Measurements from ENCODE around the gene CLRN3.

CLRN3 gene

DNA sequence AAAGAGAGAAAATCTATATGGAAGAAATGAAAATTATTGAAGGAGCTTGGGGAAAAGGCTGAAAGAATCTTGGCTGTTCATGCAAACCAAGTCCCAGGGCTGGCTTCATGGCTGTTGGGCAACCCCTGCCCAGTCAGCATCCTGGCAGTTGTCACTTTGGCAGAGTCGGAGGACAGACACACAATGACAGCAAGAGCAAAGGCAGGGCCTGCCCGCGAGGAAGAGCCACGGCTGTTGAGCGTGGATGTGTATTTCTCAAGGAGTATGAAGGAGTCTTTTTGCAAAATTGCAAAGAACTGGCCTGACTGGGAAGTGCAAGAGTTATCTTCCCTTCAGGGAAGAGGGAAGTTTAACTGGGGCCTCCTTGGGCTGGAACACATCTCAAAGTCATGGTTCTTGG, 25.8 kb upstream of the CLRN3 start:
- DNase-seq: no peak

DNA sequence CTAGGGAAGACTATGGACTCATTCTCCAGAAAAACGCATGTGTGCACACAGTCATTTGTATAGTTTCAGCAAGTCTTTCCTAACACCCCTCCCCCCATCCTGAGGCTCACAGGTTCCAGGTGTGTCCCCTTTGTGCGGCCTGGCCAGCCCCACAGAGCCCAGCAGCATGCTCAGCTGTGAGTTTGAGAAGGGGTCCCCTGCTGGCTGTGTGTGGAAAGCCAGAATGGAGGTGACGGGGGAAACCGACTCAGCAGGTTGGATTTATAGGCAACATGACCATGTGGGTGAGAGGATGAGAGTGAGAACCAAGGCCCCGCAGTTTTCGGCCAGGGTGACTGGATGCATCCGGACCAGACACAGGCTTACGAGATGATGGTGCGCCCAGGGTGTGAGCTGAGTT, 24.1 kb upstream of the CLRN3 start:
- no peak for DNase-seq

DNA sequence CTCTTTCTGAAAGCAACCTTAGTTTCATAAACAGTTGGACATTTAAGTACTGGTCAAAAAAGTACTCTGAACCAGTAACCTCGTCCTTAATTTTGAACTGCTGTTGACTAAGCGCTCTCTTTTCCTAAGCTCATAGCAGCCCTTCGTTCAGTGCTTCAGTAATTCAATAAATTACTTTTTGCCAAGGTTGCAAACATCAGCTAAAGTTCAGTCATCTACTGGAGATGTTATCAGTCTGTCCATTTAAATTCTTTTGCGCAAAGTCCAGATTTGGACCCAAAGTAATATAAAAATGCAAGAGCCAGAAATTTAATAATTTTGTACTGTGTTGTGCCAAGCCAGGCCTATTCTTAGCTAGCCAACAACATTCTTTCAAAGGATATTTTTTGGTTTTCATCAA, 22.6 kb upstream of the CLRN3 start:
- DNase-seq: no peak

DNA sequence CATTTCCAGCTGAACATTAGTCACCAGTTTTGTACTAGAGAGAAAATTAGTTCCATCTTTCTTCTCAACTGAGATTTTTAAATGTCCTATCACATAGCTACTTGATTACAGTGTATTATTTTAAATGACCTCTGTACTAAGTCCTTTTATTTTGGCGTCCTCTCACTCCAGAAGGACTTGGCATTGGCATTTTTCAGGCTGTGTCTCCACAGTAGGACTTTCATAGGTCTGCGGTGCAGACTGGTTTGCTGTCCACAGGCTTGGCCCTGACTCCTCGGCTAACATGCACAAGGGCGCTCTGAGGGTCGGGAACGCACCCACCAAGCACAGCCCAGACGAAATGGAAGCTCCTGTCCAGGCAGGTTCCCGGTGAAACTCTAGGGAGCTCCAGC, 20.6 kb upstream of the CLRN3 start:
- no peak for DNase-seq

DNA sequence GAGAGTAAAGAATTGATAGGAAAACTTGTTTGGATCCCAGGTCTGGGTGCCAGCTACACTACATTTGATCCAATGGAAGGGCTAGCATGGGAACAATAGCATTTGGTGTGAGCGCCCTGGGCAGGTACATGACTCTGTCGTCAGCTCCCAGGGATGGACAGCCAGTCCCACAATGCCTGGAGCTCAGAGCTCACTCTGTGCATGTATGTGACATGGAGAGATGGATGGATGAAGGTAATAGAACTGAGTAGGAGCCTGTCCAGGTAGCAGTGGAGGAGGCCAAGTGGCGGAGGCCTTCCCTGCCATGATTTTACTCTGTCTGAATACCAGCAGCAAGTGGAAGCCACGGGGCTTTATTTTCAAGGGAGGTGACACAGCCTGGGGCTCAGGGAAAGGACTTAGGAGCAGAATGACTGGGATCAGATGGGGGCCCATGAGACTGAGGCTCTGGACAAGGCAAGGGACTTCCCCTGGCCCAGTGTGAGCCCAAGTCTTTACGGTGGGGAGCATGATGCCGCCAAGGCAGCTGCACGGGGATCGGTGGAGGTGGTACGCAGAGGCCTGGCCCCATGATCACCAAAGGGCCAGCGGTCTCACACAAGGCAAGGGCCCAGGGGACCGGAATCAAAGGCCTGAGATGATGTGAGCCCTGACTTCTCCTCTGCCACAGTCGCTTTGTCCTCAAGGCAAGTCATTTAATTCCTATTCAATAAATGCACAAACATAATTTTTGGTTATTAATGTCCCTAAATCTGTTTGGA, 20.0 kb upstream of the CLRN3 start:
- no peak for DNase-seq

DNA sequence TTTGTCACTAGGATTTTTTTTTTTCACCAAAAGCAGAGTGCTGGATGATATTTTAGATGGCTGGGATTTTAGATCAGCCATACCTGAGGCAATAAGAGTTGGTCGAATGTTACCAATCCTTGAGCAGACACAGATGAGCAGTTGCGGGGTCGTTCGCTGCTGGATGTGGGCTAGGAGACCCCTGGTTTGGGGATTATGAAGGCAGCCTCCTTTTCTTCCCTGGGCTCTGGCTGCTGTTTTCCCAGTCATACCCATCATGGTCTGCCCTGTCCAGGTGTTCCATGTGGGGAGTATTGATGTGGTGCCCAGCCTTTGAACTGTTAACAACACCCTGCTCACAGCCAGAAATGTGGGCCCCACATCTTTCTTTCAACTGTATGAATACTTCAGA, 19.1 kb upstream of the CLRN3 start:
- no peak for DNase-seq

DNA sequence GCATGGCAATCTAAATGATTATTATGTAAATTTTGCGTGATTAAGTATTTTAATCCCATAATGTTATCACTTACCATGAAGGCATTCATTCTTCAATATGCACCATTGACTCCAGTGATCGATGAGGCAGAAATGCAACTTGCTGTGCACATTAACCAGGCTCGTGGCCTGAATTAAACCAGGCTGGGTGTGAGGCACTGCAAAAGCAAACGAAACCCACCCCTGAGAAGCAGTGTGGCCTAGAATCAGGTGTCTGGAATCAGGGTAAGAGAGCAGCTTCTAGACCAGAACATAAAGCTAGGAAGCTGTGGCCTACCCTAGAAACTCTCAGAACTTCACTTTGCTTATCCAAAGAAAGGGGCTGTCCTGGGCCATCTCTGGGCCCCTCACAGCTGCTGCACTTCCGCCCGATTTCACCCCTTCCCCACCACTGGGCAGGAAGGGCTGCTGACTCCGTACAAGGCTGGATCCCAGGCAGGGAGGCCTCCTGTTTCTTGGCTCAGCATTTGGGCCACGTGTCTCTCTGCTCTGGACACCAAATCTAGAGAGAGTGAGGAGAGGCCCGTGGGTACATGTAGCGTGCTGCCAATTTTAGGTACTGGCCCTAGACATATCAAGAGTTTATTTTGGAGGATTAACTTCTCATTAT, 18.6 kb upstream of the CLRN3 start:
- DNase-seq: no peak

DNA sequence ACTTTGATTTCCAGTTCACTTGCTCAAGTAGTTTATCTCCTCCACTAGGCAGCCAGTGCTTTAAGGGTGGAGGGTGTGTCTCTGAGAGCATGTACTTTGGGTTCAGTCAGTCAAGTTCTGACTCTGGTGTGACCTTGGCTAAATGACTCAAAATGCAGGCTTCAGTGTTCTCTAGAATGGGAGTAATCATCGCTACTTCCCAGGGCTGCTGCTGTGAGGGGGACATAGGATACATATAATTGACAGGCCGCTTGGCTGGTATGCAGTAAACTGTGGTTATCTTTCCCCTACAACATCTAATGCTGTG, 17.7 kb upstream of the CLRN3 start:
- no peak for DNase-seq

DNA sequence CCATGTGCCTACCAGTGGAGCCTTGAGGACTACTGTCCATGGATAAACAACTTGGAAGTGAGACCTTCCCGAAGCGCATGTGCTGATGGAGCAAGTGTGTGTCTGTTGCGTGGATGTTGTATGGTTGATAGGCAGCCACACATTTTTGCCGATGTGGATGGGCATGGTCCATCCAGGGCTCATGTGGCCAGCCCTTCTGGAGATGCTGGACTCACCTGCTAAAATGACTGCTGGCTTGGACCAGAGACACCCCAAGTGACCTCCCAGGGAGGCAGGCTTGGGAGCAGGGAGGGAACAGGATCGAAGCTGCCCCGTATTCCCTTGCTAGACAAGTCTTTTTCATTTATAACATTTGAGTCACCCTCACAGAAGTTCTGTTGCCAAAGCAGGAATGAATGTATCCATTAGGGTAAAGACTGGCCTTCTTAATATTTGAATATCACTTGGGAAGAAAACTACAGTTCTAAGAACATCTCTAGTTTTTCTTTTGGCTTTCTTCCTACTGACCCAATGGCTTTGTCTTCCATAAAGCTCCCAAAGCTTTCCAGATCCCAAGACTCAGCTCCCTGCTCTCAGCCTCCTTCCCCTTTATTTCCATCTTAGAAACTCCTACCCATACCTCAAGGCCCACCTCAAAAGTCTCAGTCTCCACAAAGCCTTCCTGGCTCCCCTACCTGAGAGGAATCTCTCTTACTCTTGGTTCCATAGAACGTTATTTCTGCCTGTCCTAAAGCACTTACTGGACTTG, 17.1 kb upstream of the CLRN3 start:
- no peak for DNase-seq

DNA sequence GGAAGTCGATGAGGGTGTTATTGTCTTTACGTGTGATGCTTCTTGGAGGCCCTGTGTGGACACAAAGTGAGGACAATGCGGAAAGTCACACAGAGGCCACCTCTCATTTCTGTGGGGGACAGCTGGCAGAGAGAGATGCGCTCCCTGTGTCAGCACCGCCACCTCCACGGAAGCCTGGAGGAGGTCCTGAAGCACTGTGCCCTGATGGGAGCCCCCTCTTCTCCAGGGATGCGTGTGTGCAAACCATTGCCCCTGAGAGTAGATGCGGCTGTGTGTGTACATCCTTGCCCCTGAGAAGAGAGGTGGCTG, 16.2 kb upstream of the CLRN3 start:
- DNase-seq: no peak

DNA sequence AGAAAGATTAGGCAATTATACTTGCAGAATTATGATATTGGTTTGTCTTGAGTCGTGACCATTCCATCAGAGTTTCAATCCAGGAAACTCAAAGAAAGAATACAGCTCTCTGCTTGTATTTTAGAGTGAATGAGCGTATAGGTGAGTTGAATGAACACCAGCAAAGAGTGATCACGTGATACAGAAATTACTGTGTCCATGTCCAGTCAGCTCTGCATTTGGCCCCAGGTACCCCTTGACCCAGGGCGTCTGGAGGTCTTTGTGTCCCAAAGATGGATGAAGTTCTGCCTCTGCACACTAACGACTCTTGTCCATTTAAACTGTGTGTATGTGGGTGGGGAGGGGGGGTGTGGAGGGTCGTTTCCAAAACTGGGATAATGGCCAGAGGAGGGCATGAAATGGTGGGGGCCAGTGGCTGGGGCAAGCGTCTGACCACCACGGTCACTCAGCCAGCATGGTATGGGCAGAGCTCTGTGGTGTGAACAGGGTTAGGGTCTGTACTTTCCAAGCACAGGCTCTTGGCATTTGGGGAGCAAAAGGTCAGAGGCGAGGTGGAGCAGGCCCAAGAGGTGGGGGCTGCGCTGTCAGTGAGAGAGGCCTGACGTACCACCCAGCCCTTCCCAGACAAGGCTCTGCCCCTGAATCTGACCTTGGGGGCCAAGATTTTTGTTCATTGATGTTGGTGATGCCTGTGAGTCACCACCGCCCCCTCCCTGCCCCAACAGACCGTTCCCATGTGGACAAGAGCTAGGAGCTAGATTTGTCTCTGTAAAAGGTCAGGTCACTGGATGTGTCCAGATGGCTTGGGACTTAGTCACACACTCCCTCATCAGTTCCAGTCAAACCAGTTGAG, 15.6 kb upstream of the CLRN3 start:
- no peak for DNase-seq

DNA sequence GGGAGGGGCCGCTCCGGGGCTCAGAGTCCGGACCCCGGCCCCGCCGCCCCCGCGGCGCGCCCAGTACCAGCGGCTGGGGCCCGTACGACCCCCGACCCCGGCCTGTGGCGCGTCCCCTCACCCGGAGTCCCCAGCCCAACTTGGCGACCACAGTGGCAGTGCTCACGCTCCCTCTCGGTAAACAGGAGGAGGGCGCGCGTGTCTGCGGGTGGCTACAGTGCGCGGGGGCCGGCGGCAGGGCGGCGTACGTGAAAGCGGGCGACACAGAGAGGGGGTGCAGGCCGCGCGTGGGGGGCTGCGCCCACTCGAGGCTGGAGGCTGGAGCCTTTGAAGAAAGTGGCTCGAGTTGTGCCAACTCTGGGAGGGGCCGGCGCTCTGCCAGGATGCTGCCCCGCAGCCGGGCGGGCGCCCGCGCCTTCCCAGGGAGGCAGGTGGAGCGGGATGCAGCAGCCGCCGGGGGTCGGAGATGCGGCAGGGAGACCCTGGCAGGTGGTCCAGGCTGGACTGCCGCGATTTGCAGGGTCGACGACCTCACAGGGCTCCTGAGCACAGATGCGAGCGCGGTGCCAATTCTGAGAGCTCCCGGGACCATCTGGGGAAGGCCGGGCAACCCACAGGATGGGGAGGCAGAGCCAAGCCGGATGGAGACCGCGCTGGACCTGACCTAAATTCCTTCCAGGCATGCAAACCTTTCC, 14.8 kb upstream of the CLRN3 start:
- DNase-seq: no peak

DNA sequence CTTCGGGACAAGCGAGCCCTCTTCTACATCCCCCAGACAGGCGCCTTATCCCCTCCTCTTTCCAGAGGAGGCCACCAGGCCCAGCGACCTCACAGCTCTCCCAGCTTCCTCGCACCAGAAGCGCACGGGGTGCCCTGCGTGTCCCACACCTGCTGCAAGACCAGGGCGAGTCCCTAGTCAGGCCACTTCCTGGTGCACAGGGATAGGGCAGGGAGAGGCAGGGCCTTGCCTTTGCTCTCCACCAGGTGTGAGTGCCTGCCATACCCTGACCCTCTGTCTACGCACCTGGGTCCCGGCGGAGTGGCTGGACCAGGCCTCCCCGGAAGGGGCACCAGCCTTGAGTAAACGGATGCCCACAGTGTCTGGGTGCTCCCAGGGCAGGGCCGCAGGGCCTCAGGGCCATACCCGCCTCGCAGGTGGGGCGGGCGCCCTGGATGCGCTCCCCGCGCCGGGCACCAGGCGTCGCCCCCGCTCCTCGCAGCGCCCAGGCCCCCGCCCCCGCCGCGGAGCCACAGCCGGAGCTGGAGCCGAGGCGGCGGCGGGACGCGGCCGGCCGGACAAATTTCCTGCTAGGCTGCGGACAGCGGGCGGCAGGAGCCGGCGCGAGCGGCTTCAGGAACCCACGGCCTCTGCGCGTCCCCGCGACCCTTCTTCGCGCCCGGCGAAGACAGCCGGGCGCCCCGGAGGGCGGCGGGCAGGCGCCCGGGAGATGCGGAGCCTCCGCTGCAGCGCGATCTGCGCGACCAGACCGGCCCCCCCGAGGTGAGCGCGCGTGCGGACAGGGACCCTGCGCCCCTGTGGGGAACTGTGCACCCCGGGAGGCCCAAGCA, 14.0 kb upstream of the CLRN3 start, which contains the start of gene PTPRE:
Gene PTPRE (plus strand): TSS at position 556 of the 830 bp plus-strand sequence. CDS start 133,779 bp downstream, outside the sequence.
- peak; percentile 89 for DNase-seq

DNA sequence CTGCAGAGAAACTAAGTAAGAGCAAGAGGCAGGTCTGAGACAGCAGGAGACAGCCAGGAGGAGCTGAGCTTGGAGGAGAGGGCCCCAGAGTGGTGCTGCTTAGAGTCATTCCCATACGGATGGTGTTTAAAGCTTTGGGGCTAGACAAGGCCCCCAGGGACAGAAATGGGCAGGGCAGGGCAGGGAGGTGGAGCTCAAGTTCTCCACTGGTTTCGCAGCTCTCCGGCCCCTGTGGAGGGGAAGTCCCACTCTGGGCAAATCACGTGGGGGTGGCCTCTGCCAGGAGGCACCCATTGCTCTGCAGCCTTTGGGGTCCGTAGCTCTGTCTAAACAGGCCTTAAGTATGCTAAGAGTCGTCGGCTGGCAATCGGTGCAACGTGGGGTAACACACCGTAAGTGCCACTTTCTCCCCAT, 13.1 kb upstream of the CLRN3 start:
- no peak for DNase-seq

DNA sequence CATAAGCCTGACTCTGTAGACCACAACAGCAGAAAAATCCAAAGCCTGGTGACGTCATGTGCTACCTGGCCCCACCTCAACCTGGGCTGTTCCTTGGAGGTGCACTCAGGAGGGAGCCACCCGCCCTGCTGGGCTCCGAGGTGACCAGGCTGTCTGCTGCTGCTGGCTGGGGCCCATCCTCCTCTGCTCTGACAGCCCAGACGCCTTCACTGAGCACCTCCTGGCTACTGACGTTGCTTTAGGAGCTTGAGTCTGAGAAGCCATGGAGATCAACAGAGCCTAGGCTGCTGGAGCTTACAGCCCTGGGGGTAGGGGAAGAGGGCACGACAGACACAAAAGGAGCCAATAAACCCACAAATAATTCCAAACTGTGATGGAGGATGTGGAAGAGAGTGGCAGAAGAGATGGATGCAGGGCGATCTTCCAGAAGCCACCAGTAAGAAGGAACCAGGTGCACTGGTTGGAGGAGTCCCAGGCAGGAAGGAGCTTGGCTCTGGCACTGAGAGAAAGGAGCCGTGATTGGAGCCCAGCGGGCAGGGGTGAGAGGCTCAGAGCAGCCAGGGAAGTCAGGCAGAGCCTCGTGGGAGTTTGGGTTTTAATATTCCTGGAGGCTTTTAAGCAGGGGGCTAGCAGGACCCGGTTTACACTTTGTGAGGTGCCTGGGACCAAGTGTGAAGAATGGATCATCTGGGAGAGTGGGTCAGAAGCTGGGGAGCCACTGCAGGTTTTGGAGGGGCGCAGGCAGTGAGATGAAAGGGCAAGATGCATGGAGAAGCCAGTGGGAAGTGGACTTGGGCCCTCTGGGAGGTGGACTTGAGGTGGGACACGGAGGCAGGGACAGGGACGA, 12.5 kb upstream of the CLRN3 start:
- DNase-seq: no peak

DNA sequence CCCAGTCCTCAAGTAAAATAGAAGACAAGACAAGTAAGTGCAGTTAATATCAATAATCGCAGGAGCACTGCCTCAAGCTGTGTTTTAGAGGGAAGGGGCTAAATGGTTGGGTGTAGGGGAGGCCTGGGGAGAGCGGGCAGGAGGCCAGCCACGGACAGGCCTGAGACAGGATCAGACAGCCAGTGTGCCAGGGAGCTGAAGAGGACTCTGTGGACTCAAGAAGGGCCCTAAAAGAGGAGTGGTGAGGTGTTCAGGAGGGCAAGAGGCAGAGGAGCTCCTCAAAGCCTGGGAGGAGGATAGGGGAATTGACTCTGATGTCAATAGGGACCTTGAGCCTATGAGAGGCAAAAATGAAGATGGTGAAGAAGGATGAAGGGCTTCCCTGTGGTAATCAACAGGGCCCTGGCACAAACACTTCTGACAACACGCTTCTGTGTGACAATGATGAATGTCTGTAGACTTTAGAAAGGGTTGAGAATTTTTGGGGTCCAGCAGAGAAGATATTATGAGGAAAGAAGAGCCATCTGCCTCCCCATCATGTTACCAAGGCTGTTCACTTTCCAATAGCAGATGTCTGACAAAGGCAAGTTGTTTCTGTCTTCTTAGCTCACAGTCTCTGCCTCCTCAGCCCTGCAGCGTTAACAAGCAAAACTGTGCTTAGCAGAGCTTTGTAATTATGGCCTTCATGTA, 11.7 kb upstream of the CLRN3 start:
- no peak for DNase-seq

DNA sequence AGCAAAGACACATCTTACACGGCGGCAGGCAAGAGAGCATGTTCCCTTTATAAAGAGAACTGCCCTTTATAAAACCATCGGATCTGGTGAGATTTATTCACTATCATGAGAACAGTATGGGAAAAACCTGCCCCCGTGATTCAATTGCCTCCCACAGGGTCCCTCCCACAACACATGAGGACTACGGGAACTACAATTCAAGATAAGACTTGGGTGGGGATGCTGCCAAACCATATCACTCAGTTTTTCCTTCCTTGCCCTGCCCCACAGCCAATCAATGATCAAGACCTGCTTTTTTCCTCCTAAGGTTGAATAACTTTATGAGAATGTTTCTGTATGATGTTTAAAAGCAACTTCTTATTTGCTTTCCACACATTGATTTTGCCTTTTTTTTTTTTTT, 11.0 kb upstream of the CLRN3 start:
- DNase-seq: no peak

DNA sequence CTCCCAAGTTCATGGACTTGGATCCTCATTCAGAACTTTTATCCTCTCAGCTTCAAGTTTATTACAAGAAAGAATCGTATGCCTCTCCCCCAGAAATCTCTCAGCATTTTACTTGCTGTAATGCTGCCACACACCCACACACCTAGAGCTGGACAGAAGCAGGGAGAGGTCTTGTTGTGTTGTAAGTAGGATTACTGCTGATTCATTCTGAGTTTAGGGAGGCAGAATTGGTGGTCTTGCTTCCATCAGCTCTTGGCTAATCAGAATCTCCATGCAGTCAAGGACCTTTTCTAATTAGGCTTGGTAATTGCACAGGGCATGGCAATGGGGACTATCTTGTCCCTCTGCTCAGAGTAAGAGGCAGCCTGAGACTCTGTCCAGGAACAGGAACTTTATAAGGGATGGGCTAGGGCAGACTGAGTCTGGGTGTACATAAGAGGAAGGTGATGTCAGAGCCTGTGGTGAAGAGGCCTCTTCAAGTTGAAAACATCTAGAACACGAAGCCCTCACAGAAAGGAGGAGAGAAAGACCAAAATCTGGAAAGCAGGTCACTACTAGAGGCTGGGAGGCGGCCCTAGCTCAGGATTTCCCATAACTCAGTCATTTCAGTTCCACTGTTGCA, 7.1 kb upstream of the CLRN3 start:
- DNase-seq: no peak

DNA sequence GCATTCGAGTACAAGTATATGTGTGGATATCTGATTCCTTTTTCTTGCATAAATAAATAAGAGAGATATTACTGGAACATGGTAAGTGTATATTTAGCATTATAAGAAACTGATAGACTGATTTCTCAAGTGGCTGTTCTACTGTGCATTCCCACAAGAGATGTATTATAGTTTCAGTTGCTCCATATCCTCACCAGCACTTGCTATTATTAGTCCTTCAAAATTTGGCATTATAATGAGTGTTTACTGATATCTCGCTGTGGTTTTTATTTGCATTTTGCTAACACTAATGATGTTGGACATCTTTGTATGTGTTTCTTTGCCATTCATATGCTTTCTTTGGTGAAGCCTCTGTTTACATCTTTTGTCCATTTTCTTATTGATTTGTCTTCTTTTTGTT, 4.4 kb upstream of the CLRN3 start:
- DNase-seq: no peak

DNA sequence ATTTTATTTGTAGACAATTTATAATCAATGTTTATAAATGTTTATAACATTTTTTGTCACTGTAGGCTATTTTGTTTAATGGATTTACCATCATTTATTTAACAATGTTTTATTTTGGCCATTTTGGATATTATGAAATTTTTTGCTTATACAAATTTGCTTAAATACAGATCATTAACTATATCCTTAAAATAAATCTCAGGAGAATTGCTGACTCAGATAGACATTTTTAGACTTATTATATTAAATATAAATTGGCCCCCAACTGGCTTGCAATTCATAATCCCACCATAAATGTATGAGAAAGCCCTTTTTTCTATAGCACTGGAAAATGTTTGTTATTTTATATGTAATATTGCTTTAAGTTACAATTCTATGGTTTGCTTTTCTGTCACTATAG, 3.8 kb upstream of the CLRN3 start:
- no peak for DNase-seq

Data from activated effector memory CD4-positive, alpha-beta T cell treated with anti-CD3 and anti-CD28 coated beads, Interleukin-2, amount 50 U/mL, for 16 hours (primary cell).